SH-SY5Y (cell line): ENCODE results near the gene CTDSPL.

Source experiments
- GATA2 ChIP-seq: IDR thresholded peaks from 2 replicates; pipeline ENCODE4 v1.6.1; 2011; ENCODE audit warnings: mild to moderate bottlenecking, low read depth, low read length
- GATA3 ChIP-seq: IDR thresholded peaks from 2 replicates; pipeline ENCODE4 v1.6.1; 2011; ENCODE audit warnings: low read depth, mild to moderate bottlenecking, low read length, moderate library complexity

DNA sequence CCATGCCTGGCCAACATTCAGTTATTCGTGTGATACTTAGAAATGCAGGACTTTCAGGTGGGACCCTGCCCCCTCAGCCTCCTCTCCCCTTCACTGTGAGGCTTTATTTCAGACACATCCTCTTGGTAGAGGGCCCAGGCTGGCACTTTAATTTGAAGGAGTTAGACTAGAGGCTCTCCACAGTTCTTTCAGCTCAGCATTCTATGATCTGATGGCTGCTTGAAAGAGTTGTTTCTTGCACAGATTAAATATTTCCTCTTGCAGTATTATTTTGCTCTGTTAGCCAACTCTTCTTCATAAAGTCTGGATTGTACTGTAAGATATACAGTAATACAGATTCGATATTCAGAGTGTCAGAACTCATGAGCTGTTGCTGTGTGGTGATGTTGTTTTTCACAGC lies 35.1 kb downstream of the CTDSPL start:
- TF ChIP-seq GATA2 (no peak), GATA3 (no peak)
